Neural cell (in vitro differentiated cells): ENCODE measurements around the gene DEUP1. TPM values are rescaled to one million over a fixed set of nuclear protein-coding genes. Genes with fewer than 3 reads are reported as not detected.

Experiments
- H2AFZ ChIP-seq: fragments of 200-600, 300-800 bp; sonication (generic), shearing (Covaris generic); 2 replicates; pipeline ENCODE4 v1.6.0; 2014; ENCODE audit warnings: low read depth, mild to moderate bottlenecking, antibody characterized with exemption, low read length, moderate library complexity
- H3F3A ChIP-seq: fragments of 200-600 bp; shearing (Covaris generic); 2 replicates; pipeline ENCODE4 v1.6.1; 2016; ENCODE audit warnings: mild to moderate bottlenecking, moderate library complexity, mixed read lengths, antibody characterized with exemption, low read length; ENCODE audit not compliant: insufficient read depth, poor library complexity, severe bottlenecking
- H3K27ac ChIP-seq: fragments of 200-600, 300-800 bp; sonication (generic), shearing (Covaris generic); 2 replicates; pipeline ENCODE4 v1.5.1; 2014; ENCODE audit warnings: mild to moderate bottlenecking, low read length, moderate library complexity
- H3K27me3 ChIP-seq: fragments of 300-800, 200-600 bp; sonication (generic), shearing (Covaris generic); 2 replicates; pipeline ENCODE4 v1.6.0; 2014; ENCODE audit warnings: mild to moderate bottlenecking, low read depth, low read length, moderate library complexity; ENCODE audit not compliant: insufficient read depth
- H3K36me3 ChIP-seq: fragments of 300-800, 200-600 bp; sonication (generic), shearing (Covaris generic); 2 replicates; pipeline ENCODE4 v1.5.1; 2014; ENCODE audit warnings: mild to moderate bottlenecking, antibody characterized with exemption, low read length, moderate library complexity; ENCODE audit not compliant: insufficient read depth
- H3K4me2 ChIP-seq: fragments of 300-800, 200-600 bp; sonication (generic), shearing (Covaris generic); 2 replicates; pipeline ENCODE4 v1.6.0; 2014; ENCODE audit warnings: mild to moderate bottlenecking, low read length
- H3K4me3 ChIP-seq: fragments of 300-800, 200-600 bp; sonication (generic), shearing (Covaris generic); 2 replicates; pipeline ENCODE4 v1.5.1; 2014; ENCODE audit warnings: mild to moderate bottlenecking, low read length, moderate library complexity
- H3K79me2 ChIP-seq: fragments of 200-600 bp; shearing (Covaris generic); replicated peaks from 2 replicates; pipeline ENCODE4 v1.6.0; 2014; ENCODE audit warnings: mild to moderate bottlenecking, low read length, moderate library complexity; ENCODE audit not compliant: insufficient read depth
- H3K9ac ChIP-seq: fragments of 300-800, 200-600 bp; sonication (generic), shearing (Covaris generic); 2 replicates; pipeline ENCODE4 v1.6.1; 2016; ENCODE audit warnings: mild to moderate bottlenecking, low read length, mixed read lengths
- H3K9me2 ChIP-seq: fragments of 200-600 bp; shearing (Covaris generic); 2 replicates; pipeline ENCODE4 v1.6.1; 2016; ENCODE audit warnings: mild to moderate bottlenecking, low read length, mixed read lengths; ENCODE audit not compliant: insufficient read depth
- H3K9me3 ChIP-seq: fragments of 200-600, 300-800 bp; sonication (generic), shearing (Covaris generic); 2 replicates; pipeline ENCODE4 v1.6.1; 2016; ENCODE audit warnings: mild to moderate bottlenecking, mixed run types, low read length, moderate library complexity, mixed read lengths
- H4K20me1 ChIP-seq: fragments of 200-600 bp; shearing (Covaris generic); 2 replicates; pipeline ENCODE4 v1.6.1; 2016; ENCODE audit warnings: mild to moderate bottlenecking, mixed run types; ENCODE audit not compliant: insufficient read depth
- CTCF ChIP-seq: fragments of 450-650 bp; IDR thresholded peaks from 2 replicates; pipeline ENCODE4 v1.5.1; 2014; ENCODE audit warnings: antibody characterized with exemption, mild to moderate bottlenecking, moderate library complexity; ENCODE audit not compliant: poor library complexity, severe bottlenecking
- EP300 ChIP-seq: fragments of 450-650 bp; conservative IDR thresholded peaks from 2 replicates; pipeline ENCODE4 v1.6.1; 2014; ENCODE audit warnings: antibody characterized with exemption, mild to moderate bottlenecking, moderate library complexity; ENCODE audit not compliant: poor library complexity, severe bottlenecking
- EZH2 ChIP-seq: fragments of 200-600, 300-800 bp; shearing (Covaris generic), sonication (generic); IDR thresholded peaks from 2 replicates; pipeline ENCODE4 v1.6.1; 2014; ENCODE audit warnings: antibody characterized with exemption, low read length, borderline replicate concordance, mild to moderate bottlenecking; ENCODE audit not compliant: insufficient read depth, poor library complexity, severe bottlenecking
- MXI1 ChIP-seq: fragments of 450-650 bp; conservative IDR thresholded peaks from 2 replicates; pipeline ENCODE4 v1.6.1; 2014; ENCODE audit warnings: antibody characterized with exemption, mild to moderate bottlenecking; ENCODE audit not compliant: poor library complexity, severe bottlenecking
- POLR2AphosphoS5 ChIP-seq: IDR thresholded peaks from 2 replicates; pipeline ENCODE4 v1.6.1; 2012
- RAD21 ChIP-seq: fragments of 450-650 bp; conservative IDR thresholded peaks from 2 replicates; pipeline ENCODE4 v1.6.1; 2014; ENCODE audit warnings: antibody characterized with exemption, mild to moderate bottlenecking, moderate library complexity
- REST ChIP-seq: IDR thresholded peaks from 2 replicates; pipeline ENCODE4 v1.6.1; 2012; ENCODE audit warnings: borderline replicate concordance
- SMC3 ChIP-seq: fragments of 450-650 bp; conservative IDR thresholded peaks from 2 replicates; pipeline ENCODE4 v1.6.1; 2014; ENCODE audit warnings: antibody characterized with exemption, mild to moderate bottlenecking, moderate library complexity; ENCODE audit not compliant: poor library complexity
- TAF1 ChIP-seq: IDR thresholded peaks from 2 replicates; pipeline ENCODE4 v1.6.1; 2012; ENCODE audit warnings: low read depth
- polyA plus RNA-seq: library from polyadenylated mRNA; depleted of rRNA; stranded (reverse); fragments of >200 nt; gene quantifications from 2 replicates; pipeline ENCODE4 v1.2.3, GENCODE V29; 2014

Gene DEUP1
- polyA plus RNA-seq, 1 donor from 2014 or later = 0.46 TPM

GRCh38 chr11:93348930-93349329 lies 18.4 kb downstream of the DEUP1 start:
- Histone ChIP-seq H3K9ac (no peak overlapping the region), H3F3A (no peaks in the 10 kb centered on the region), H4K20me1 (no peaks in the 10 kb centered on the region), H3K36me3 (no peaks in the 10 kb centered on the region), H3K9me3 (no peaks in the 10 kb centered on the region), H3K27ac (no peak overlapping the region), H3K4me3 (no peak overlapping the region), H2AFZ (no peak overlapping the region), H3K9me2 (no peaks in the 10 kb centered on the region), H3K4me2 (no peak overlapping the region), H3K27me3 (no peaks in the 10 kb centered on the region), H3K79me2 (no peaks in the 10 kb centered on the region)
- TF ChIP-seq POLR2AphosphoS5 (no peak), MXI1 (no peak), CTCF (no peak), TAF1 (no peak), EP300 (no peak), RAD21 (no peak), REST (no peak), SMC3 (no peak), EZH2 (no peak)

GRCh38 chr11:93350835-93351234 lies 20.3 kb downstream of the DEUP1 start:
- H3F3A ChIP-seq = no peaks in the 10 kb centered on the region
- H3K9me2 ChIP-seq = no peaks in the 10 kb centered on the region
- TF ChIP-seq TAF1 = no peak
- TF ChIP-seq POLR2AphosphoS5 = no peak
- TF ChIP-seq MXI1 = no peak
- TF ChIP-seq CTCF = no peak
- no peak for TF ChIP-seq EP300
- TF ChIP-seq EZH2 = no peak
- no peak for TF ChIP-seq REST
- TF ChIP-seq SMC3 = no peak
- no peak for TF ChIP-seq RAD21
- no peaks in the 10 kb centered on the region for H4K20me1 ChIP-seq
- no peak overlapping the region for H3K4me2 ChIP-seq
- no peaks in the 10 kb centered on the region for H3K79me2 ChIP-seq
- no peak overlapping the region for H3K27ac ChIP-seq
- H3K4me3 ChIP-seq = no peak overlapping the region
- H3K27me3 ChIP-seq = no peaks in the 10 kb centered on the region
- H3K36me3 ChIP-seq = no peaks in the 10 kb centered on the region
- no peaks in the 10 kb centered on the region for H3K9me3 ChIP-seq
- H3K9ac ChIP-seq = no peak overlapping the region
- no peak overlapping the region for H2AFZ ChIP-seq
